NCI-H2081 (cell line): Measurements from ENCODE around the gene HSPA5.
"Not testable (repeated sequence)": the region's sequence is repeated elsewhere in the genome, so short reads cannot be mapped to it uniquely, and the experiment has no call there.

Experiments used
- DNase-seq, 2 experiments: peaks; one replicate each; lab custom pipeline; 2025; lab: John Stamatoyannopoulos, UW

Gene HSPA5

GRCh38 chr9:125241863-125242739, 958 bp upstream of the HSPA5 start:
- DNase-seq, result no peak

GRCh38 chr9:125240649-125240999, 519 bp downstream of the HSPA5 start:
- DNase-seq, result no peak

GRCh38 chr9:125239631-125240597, 1.2 kb downstream of the HSPA5 start:
- DNase-seq, result no peak

- DNase-seq, result no peak
These were observed 2.2 kb downstream of the HSPA5 start for GRCh38 chr9:125238915-125239446.

DNA sequence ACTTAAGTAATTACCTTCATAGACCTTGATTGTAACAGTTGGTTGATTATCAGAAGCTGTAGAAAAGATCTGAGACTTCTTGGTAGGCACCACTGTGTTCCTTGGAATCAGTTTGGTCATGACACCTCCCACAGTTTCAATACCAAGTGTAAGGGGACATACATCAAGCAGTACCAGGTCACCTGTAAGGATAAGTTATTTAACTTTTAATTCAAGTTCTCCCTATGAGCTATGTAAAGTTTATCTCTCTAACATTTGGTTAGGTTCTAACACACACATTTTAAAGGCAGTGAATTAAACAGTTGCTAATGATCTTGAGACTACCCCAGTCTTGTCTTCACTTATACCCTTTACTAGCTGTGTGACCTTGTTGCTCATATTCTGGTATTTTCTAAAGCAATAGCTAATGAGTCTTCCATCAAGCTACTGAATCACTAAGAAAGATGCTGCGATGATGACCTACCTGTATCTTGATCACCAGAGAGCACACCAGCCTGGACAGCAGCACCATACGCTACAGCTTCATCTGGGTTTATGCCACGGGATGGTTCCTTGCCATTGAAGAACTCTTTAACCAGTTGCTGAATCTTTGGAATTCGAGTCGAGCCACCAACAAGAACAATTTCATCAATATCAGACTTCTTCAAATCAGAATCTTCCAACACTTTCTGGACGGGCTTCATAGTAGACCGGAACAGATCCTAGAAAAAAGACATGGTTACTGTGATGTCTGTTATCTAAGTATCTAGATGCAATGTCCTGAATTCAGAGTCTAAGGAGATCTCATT, 2.8 kb downstream of the HSPA5 start:
- DNase-seq, result no peak

DNA sequence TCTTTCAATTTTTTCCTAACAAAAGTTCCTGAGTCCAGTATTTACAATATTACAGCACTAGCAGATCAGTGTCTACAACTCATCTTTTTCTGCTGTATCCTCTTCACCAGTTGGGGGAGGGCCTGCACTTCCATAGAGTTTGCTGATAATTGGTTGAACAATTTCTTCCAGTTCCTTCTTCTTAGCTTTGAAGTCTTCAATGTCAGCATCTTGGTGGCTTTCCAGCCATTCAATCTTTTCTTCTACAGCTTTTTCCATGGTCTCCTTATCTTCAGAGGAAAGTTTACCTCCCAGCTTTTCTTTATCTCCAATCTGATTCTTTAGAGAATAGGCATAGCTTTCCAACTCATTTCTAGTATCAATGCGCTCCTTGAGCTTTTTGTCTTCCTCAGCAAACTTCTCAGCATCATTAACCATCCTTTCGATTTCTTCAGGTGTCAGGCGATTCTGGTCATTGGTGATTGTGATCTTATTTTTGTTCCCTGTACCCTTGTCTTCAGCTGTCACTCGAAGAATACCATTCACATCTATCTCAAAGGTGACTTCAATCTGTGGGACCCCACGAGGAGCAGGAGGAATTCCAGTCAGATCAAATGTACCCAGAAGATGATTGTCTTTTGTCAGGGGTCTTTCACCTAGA, 4.5 kb downstream of the HSPA5 start:
- DNase-seq, result not testable (repeated sequence)

DNA sequence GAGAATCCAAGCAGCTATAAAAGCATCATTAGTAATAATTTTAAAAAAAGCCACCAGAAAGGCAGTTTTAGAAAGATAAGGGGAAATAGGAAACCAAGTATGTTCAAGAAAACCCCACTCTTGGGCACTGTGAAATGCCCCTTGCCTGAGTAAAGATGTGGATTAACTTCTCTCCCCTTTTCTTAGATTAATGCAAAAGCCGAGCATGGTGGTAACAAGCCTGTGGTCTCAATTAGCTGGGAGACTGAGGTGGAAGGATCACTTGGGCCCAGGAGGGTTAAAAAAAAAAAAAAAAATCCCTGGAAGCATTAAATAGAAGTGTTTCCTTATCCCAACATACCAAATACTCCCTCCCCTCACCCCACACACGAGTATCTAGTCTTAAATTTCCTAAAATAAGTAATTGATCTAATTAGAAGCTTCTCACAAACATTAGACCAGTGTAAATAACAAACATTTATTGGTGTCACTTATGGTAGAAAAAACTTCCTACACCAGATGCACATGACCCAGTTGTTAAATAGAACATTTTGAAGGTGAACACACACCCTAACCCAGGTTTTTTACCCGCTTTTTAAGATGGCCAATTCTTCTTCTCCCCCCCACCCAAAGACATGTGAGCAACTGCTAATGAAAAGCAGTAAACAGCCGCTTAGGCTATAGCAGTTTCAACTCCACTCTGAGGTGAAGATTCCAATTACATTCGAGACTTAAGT, 5.2 kb downstream of the HSPA5 start:
- DNase-seq, result no peak

DNA sequence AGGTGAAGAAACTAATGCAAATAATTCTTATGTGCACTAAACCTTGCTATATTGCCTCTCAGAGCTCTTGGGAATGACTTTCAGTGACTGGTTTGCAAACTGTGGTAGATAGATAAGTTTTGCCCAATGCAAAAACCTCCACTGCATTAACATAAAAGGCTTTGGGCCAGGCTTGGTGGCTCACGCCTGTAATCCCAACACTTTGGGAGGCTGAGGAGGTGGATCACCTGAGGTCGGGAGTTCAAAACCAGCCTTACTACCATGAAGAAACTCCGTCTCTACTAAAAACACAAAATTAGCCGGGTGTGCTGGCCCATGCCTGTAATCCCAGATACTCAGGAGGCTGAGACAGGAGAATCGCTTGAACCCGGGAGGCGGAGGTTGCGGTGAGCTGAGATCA, 7.0 kb downstream of the HSPA5 start:
- DNase-seq, result not testable (repeated sequence)

GRCh38 chr9:125233678-125234077, 7.5 kb downstream of the HSPA5 start:
- DNase-seq, result no peak

DNA sequence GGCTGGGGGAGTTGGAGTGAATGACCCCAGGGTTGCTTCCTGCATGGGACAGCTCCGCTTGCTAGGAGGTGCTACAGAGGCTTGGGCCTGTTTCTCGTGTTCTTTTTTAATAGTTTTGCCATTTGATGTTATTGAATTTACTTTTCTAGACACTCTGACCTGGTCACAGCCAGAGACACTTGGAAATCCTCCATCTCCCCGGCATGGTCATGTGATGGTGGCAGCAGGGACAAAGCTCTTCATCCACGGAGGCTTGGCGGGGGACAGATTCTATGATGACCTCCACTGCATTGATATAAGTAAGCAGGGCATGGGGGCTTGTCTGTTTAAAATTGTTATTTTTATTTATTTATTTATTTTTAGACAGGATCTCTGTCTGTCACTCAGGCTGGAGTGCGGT, 13.4 kb downstream of the HSPA5 start:
- DNase-seq, result no peak

DNA sequence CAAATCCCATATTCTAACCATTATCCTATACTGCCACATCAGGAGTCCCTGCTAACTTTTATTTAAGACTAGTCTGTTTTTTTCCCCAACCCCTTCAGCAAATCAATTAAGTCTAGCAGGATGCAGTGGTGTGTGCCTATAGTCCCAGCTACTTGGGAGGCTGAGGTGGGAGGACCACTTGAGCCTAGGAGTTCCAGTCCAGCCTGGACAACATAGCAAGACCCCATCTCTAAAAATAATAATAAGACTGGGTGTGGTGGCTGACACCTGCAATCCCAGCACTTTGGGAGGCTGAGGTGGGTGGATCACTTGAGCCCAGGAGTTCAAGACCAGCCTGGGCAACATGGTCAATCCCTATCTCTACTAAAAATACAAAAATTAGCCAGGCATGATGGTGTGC, 16.3 kb downstream of the HSPA5 start:
- not testable (repeated sequence) for DNase-seq

DNA sequence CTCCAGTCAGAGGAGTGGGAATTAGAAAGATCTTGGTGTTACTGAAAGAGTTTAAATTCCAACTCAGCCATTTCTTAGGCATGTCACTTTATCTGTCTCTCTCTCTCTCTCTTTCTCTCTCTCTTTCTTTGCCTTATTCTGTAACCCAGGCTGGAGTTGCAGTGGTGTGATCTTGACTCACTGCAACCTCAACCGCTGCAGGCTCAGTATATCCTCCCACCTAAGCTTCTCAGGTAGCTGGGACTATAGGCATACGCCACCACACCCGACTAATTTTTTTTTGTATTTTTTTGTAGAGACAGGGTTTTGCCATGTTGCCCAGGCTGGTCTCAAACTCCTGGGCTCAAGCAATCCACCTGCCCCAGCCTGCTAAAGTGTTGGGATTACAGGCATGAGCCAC, 22.5 kb downstream of the HSPA5 start:
- DNase-seq, result no peak

DNA sequence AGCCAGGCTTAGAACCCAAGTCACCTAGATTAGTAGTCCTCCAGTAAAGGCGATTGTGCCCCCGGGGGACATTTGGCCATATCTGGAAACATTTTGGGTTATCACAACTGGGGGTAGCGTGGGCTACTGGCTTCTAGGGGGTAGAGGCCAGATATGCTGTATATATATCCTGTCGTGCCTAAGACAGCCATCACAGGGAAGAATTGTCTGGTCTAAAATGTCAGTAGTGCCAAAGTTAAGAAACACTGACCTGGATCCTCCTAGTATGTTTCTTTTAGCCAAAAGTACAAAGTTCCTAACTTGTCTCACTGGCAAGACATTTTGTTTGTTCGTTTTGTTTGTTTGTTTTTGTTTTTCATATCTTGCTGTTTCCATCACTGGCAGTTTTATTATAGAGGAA, 27.0 kb downstream of the HSPA5 start:
- DNase-seq, result no peak

- no peak for DNase-seq
These were observed 36.7 kb downstream of the HSPA5 start for GRCh38 chr9:125204477-125204876.

GRCh38 chr9:125202846-125203618, 38.1 kb downstream of the HSPA5 start:
- DNase-seq, result peak in 1 of 2 experiments; percentile 20

GRCh38 chr9:125200216-125201047, 40.7 kb downstream of the HSPA5 start, which contains the start of gene RABEPK:
Gene RABEPK (plus strand): TSS chr9:125200542. CDS start chr9:125203014, 2,472 bp downstream.
- DNase-seq, result peak; percentile 90 to 92

- DNase-seq, result not testable (repeated sequence)
These were observed 45.6 kb downstream of the HSPA5 start for GRCh38 chr9:125195591-125195990.

GRCh38 chr9:125194466-125194865, 46.7 kb downstream of the HSPA5 start:
- not testable (repeated sequence) for DNase-seq

DNA sequence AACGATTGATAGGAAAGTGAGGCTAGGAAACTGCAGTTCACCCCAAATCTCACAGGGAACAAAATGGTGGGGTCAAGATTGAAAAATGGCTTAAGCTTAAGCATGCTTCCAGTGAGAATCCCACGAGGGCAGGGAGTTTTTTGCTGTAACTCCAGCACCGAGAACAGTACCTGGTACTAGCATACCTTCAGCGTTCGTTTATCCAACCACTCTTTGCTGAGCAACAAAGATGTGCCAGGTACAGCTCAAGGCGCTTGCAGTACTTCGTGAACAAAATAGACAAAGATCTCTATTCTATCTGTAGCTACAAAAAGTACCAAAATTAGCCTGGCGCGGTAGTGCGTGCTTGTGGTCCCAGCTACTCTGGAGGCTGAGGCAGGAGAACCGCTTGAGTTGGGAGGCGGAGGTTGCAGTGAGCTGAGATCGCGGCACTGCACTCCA, 50.8 kb downstream of the HSPA5 start:
- no peak for DNase-seq
